H9 (cell line): ENCODE results near the gene PTGDR2. TPM values are rescaled to one million over a fixed set of nuclear protein-coding genes. Genes with fewer than 3 reads are reported as not detected.

Experiments used
- DNase-seq: peaks from one replicate; pipeline ENCODE4 v3.0.0-alpha.2; 2017
- H2AFZ ChIP-seq: one replicate; pipeline ENCODE4 v1.6.1; 2013; ENCODE audit warnings: mild to moderate bottlenecking, low read length, control low read depth, moderate library complexity
- H2AK5ac ChIP-seq: 2 replicates; pipeline ENCODE4 v1.6.1; 2013; ENCODE audit warnings: low read length, control low read depth, mixed read lengths; ENCODE audit not compliant: insufficient read length
- H2BK120ac ChIP-seq: one replicate; pipeline ENCODE4 v1.6.1; 2013; ENCODE audit warnings: low read depth, mild to moderate bottlenecking, low read length, control low read depth, inconsistent platforms; ENCODE audit not compliant: poor library complexity, severe bottlenecking
- H2BK12ac ChIP-seq: 2 replicates; pipeline ENCODE4 v1.6.1; 2013; ENCODE audit warnings: low read length, control low read depth, mixed read lengths, low read depth; ENCODE audit not compliant: insufficient read length
- H2BK15ac ChIP-seq: 2 replicates; pipeline ENCODE4 v1.6.1; 2013; ENCODE audit warnings: low read depth, low read length, control low read depth
- H2BK20ac ChIP-seq: one replicate; pipeline ENCODE4 v1.6.1; 2013; ENCODE audit warnings: low read depth, mild to moderate bottlenecking, low read length, control low read depth, inconsistent platforms; ENCODE audit not compliant: poor library complexity, severe bottlenecking
- H2BK5ac ChIP-seq: 2 replicates; pipeline ENCODE4 v1.6.1; 2013; ENCODE audit warnings: low read length, control low read depth, mixed read lengths; ENCODE audit not compliant: insufficient read length
- H3K14ac ChIP-seq: 2 replicates; pipeline ENCODE4 v1.6.1; 2013; ENCODE audit warnings: low read length, control low read depth; ENCODE audit not compliant: insufficient read depth
- H3K18ac ChIP-seq: 2 replicates; pipeline ENCODE4 v1.6.1; 2013; ENCODE audit warnings: low read depth, mild to moderate bottlenecking, mixed read lengths, low read length, control low read depth; ENCODE audit not compliant: insufficient read length
- H3K23ac ChIP-seq: 2 replicates; pipeline ENCODE4 v1.6.1; 2013; ENCODE audit warnings: low read length, control low read depth, mixed read lengths, low read depth; ENCODE audit not compliant: insufficient read length
- H3K23me2 ChIP-seq: 2 replicates; pipeline ENCODE4 v1.6.1; 2013; ENCODE audit warnings: low read depth, mild to moderate bottlenecking, mixed read lengths, low read length, control low read depth; ENCODE audit not compliant: insufficient read length, poor library complexity, severe bottlenecking
- H3K27ac ChIP-seq: 2 replicates; pipeline ENCODE4 v1.5.1; 2013; ENCODE audit warnings: low read length, control low read depth, mixed read lengths, low read depth; ENCODE audit not compliant: insufficient read length
- H3K27me3 ChIP-seq: 2 replicates; pipeline ENCODE4 v1.6.1; 2013; ENCODE audit warnings: low read length, control low read depth, inconsistent platforms; ENCODE audit not compliant: insufficient read depth
- H3K4ac ChIP-seq: 2 replicates; pipeline ENCODE4 v1.6.1; 2013; ENCODE audit warnings: low read depth, mild to moderate bottlenecking, control low read depth, inconsistent platforms, low read length, moderate library complexity
- H3K4me1 ChIP-seq: 2 replicates; pipeline ENCODE4 v1.6.1; 2013; ENCODE audit warnings: low read length, control low read depth, inconsistent platforms; ENCODE audit not compliant: insufficient read depth
- H3K4me2 ChIP-seq: 2 replicates; pipeline ENCODE4 v1.6.1; 2013; ENCODE audit warnings: low read length, control low read depth, mixed read lengths; ENCODE audit not compliant: insufficient read length, insufficient read depth
- H3K56ac ChIP-seq: 2 replicates; pipeline ENCODE4 v1.6.1; 2013; ENCODE audit warnings: low read depth, mild to moderate bottlenecking, mixed read lengths, low read length, control low read depth; ENCODE audit not compliant: insufficient read length
- H3K79me1 ChIP-seq: 2 replicates; pipeline ENCODE4 v1.6.1; 2013; ENCODE audit warnings: low read depth, mild to moderate bottlenecking, moderate library complexity, low read length, control low read depth, inconsistent platforms; ENCODE audit not compliant: insufficient read depth, poor library complexity, severe bottlenecking
- H3K79me2 ChIP-seq: 2 replicates; pipeline ENCODE4 v1.6.1; 2013; ENCODE audit warnings: low read length, control low read depth, inconsistent platforms; ENCODE audit not compliant: insufficient read depth
- H3K9ac ChIP-seq: 2 replicates; pipeline ENCODE4 v1.6.1; 2013; ENCODE audit warnings: low read length, control low read depth, mixed read lengths; ENCODE audit not compliant: insufficient read length; ENCODE audit errors: extremely low read depth
- H3K9me3 ChIP-seq: one replicate; pipeline ENCODE4 v1.6.1; 2013; ENCODE audit warnings: low read depth, low read length, inconsistent platforms; ENCODE audit not compliant: control insufficient read depth
- H3T11ph ChIP-seq: one replicate; pipeline ENCODE4 v1.6.1; 2013; ENCODE audit warnings: mild to moderate bottlenecking, low read length, control low read depth, inconsistent platforms
- H4K20me1 ChIP-seq: one replicate; pipeline ENCODE4 v1.6.1; 2013; ENCODE audit not compliant: control insufficient read depth, insufficient read length, insufficient read depth
- H4K5ac ChIP-seq: 2 replicates; pipeline ENCODE4 v1.6.1; 2013; ENCODE audit warnings: low read depth, mild to moderate bottlenecking, mixed read lengths, low read length, control low read depth; ENCODE audit not compliant: insufficient read length
- H4K8ac ChIP-seq: replicated peaks from 2 replicates; pipeline ENCODE4 v1.6.1; 2013; ENCODE audit warnings: low read length, control low read depth, mixed read lengths, low read depth; ENCODE audit not compliant: insufficient read length
- H4K91ac ChIP-seq: 2 replicates; pipeline ENCODE4 v1.6.1; 2013; ENCODE audit warnings: low read depth, mild to moderate bottlenecking, moderate library complexity, mixed read lengths, low read length, control low read depth; ENCODE audit not compliant: insufficient read length
- H3K27ac Mint-ChIP-seq, 3 experiments: 2 replicates in 2 of 3; 3 replicates in 1 of 3; pipeline ENCODE4 v1.8.0; 2020 to 2021; ENCODE audit warnings: mixed read lengths in 3 of 3, mild to moderate bottlenecking in 1 of 3, moderate library complexity in 1 of 3
- H3K27me3 Mint-ChIP-seq: 2 replicates; pipeline ENCODE4 v1.8.0; 2021; ENCODE audit warnings: low read depth, mild to moderate bottlenecking, moderate library complexity, mixed read lengths
- H3K36me3 Mint-ChIP-seq, 3 experiments: 2 replicates in 2 of 3; 3 replicates in 1 of 3; pipeline ENCODE4 v1.8.0; 2020 to 2021; ENCODE audit warnings: low read depth in 3 of 3, mixed read lengths in 3 of 3; ENCODE audit not compliant: insufficient read depth in 1 of 3
- H3K4me1 Mint-ChIP-seq, 2 experiments: 2 replicates each; pipeline ENCODE4 v1.8.0; 2020; ENCODE audit warnings: mixed read lengths in 2 of 2
- H3K4me3 Mint-ChIP-seq, 2 experiments: 2 replicates in 1 of 2; 3 replicates in 1 of 2; pipeline ENCODE4 v1.8.0; 2020 to 2021; ENCODE audit warnings: mild to moderate bottlenecking in 2 of 2, mixed read lengths in 2 of 2, moderate library complexity in 1 of 2
- H3K9me3 Mint-ChIP-seq, 2 experiments: 2 replicates in 1 of 2; 3 replicates in 1 of 2; pipeline ENCODE4 v1.8.0; 2020; ENCODE audit warnings: mild to moderate bottlenecking in 2 of 2, mixed read lengths in 2 of 2, moderate library complexity in 1 of 2
- WGBS: extraction: QIAGEN DNeasy Blood & Tissue Kit; methylation state at CpG from one replicate; pipeline ENCODE4 v1.1.7; 2013; ENCODE audit warnings: missing lambda C conversion rate, low lambda C conversion rate, mixed read lengths; ENCODE audit not compliant: insufficient read length; ENCODE audit errors: extremely low coverage; 5-methylcytosine and 5-hydroxymethylcytosine counted together
- total RNA-seq: library from RNA; stranded (reverse); gene quantifications from 2 replicates; pipeline ENCODE4 v1.2.1, GENCODE V29; 2021
- TF ChIP-seq, protein P1 (sequence below): fragments of 200-600 bp; sonication (generic); conservative IDR thresholded peaks from 3 replicates; pipeline ENCODE4 v1.8.0; 2021; ENCODE audit warnings: antibody characterized with exemption, mild to moderate bottlenecking

PTGDR2 gene
- total RNA-seq, 1 experiment from 2014 or later: not detected

DNA sequence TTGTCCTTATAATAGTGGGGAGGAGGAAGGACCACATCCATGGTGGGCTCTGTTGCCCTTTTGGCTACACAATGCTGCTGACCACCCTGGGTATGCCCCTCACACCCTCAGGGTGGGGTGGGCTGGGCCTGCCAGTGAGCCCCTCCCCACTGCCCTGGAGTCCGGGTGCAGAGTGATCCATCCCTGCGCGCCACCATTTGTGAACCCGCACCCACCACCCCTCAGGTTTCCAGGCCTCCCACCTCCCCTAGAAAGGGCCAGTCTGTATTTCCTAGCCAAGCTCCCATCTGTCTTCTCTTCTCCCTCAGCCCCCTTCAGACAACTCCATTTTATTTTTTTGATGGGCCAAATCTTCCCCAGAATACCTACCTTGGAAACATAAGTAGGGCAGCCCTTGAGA, 45.6 kb downstream of the PTGDR2 start:
- H4K91ac ChIP-seq: no peak overlapping the region
- no peak overlapping the region for H3T11ph ChIP-seq
- peaks cover 0 to 3% of the 10 kb centered on the region in 2 experiments; a peak in 2 of 4 replicates for H3K4me1 Mint-ChIP-seq
- no peak overlapping the region for H2BK20ac ChIP-seq
- no peak for DNase-seq
- H2BK12ac ChIP-seq: no peak overlapping the region
- no peak overlapping the region for H3K4me2 ChIP-seq
- H2AK5ac ChIP-seq: no peak overlapping the region
- no peaks in the 10 kb centered on the region for H3K79me2 ChIP-seq
- no CpG with 5 or more reads among the region's 4 CpGs for WGBS
- H3K23me2 ChIP-seq: no peaks in the 10 kb centered on the region
- no peak overlapping the region for H2BK5ac ChIP-seq
- no peaks in the 10 kb centered on the region for H4K20me1 ChIP-seq
- no peak overlapping the region for H3K18ac ChIP-seq
- no peaks in the 10 kb centered on the region for H3K27me3 ChIP-seq
- no peaks in the 10 kb centered on the region for H3K79me1 ChIP-seq
- no peak overlapping the region for H4K5ac ChIP-seq
- H2BK15ac ChIP-seq: no peak overlapping the region
- no peak overlapping the region for H2BK120ac ChIP-seq
- peaks cover 21% of the 10 kb centered on the region for H3K27me3 Mint-ChIP-seq
- TF ChIP-seq, protein P1, sequence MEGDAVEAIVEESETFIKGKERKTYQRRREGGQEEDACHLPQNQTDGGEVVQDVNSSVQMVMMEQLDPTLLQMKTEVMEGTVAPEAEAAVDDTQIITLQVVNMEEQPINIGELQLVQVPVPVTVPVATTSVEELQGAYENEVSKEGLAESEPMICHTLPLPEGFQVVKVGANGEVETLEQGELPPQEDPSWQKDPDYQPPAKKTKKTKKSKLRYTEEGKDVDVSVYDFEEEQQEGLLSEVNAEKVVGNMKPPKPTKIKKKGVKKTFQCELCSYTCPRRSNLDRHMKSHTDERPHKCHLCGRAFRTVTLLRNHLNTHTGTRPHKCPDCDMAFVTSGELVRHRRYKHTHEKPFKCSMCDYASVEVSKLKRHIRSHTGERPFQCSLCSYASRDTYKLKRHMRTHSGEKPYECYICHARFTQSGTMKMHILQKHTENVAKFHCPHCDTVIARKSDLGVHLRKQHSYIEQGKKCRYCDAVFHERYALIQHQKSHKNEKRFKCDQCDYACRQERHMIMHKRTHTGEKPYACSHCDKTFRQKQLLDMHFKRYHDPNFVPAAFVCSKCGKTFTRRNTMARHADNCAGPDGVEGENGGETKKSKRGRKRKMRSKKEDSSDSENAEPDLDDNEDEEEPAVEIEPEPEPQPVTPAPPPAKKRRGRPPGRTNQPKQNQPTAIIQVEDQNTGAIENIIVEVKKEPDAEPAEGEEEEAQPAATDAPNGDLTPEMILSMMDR: no peak
- no peak overlapping the region for H3K14ac ChIP-seq
- no peak overlapping the region for H3K23ac ChIP-seq
- H3K4me3 Mint-ChIP-seq: no peak overlapping the region
- no peak overlapping the region for H2AFZ ChIP-seq
- no peak overlapping the region for H3K27ac Mint-ChIP-seq
- H3K27ac ChIP-seq: no peak overlapping the region
- peaks cover 0 to 7% (median 0%) of the 10 kb centered on the region in 3 experiments; a peak in 2 of 7 replicates for H3K36me3 Mint-ChIP-seq
- H3K9me3 ChIP-seq: no peaks in the 10 kb centered on the region
- no peak overlapping the region for H4K8ac ChIP-seq
- H3K9ac ChIP-seq: no peak overlapping the region
- no peaks in the 10 kb centered on the region for H3K4me1 ChIP-seq
- peaks cover 8 to 10% of the 10 kb centered on the region in 2 experiments; a peak in 4 of 5 replicates for H3K9me3 Mint-ChIP-seq
- H3K56ac ChIP-seq: no peak overlapping the region
- H3K4ac ChIP-seq: no peak overlapping the region
